GM23248 (cell line): ENCODE results near the gene SLX4IP. TPM values are rescaled to one million over a fixed set of nuclear protein-coding genes. Genes with fewer than 3 reads are reported as not detected.
"Not testable (repeated sequence)": the region's sequence is repeated elsewhere in the genome, so short reads cannot be mapped to it uniquely, and the experiment has no call there.

Experiments
- DNase-seq: peaks from one replicate; pipeline ENCODE4 v3.0.0-alpha.2; 2015
- H2AFZ ChIP-seq: fragments of 200-600 bp; sonication (generic); 2 replicates; pipeline ENCODE4 v1.6.1; 2016; ENCODE audit warnings: antibody characterized with exemption
- H3F3A ChIP-seq: fragments of 200-600 bp; sonication (generic); 2 replicates; pipeline ENCODE4 v1.6.1; 2016; ENCODE audit warnings: mild to moderate bottlenecking, antibody characterized with exemption, mixed run types; ENCODE audit not compliant: insufficient read depth
- H3K27ac ChIP-seq: fragments of 200-600 bp; sonication (generic); 2 replicates; pipeline ENCODE4 v1.5.1; 2016; ENCODE audit warnings: mild to moderate bottlenecking
- H3K27me3 ChIP-seq: fragments of 200-600 bp; sonication (generic); replicated peaks from 2 replicates; pipeline ENCODE4 v1.6.1; 2016; ENCODE audit warnings: mild to moderate bottlenecking; ENCODE audit not compliant: insufficient read depth
- H3K36me3 ChIP-seq: fragments of 200-600 bp; sonication (generic); 2 replicates; pipeline ENCODE4 v1.6.1; 2016; ENCODE audit warnings: low read depth, mild to moderate bottlenecking
- H3K4me1 ChIP-seq: fragments of 200-600 bp; sonication (generic); 2 replicates; pipeline ENCODE4 v1.6.1; 2016; ENCODE audit warnings: mild to moderate bottlenecking; ENCODE audit not compliant: insufficient read depth
- H3K4me2 ChIP-seq: fragments of 200-600 bp; sonication (generic); one replicate; pipeline ENCODE4 v1.6.1; 2016; ENCODE audit warnings: mild to moderate bottlenecking; ENCODE audit not compliant: unreplicated experiment
- H3K4me3 ChIP-seq: fragments of 200-600 bp; sonication (generic); 2 replicates; pipeline ENCODE4 v1.5.1; 2016; ENCODE audit warnings: mild to moderate bottlenecking
- H3K79me2 ChIP-seq: fragments of 200-600 bp; sonication (generic); 2 replicates; pipeline ENCODE4 v1.6.1; 2016; ENCODE audit warnings: mild to moderate bottlenecking; ENCODE audit not compliant: insufficient read depth
- H3K9ac ChIP-seq: fragments of 200-600 bp; sonication (generic); 2 replicates; pipeline ENCODE4 v1.6.1; 2016; ENCODE audit warnings: mild to moderate bottlenecking
- H3K9me2 ChIP-seq: fragments of 200-600 bp; sonication (generic); 2 replicates; pipeline ENCODE4 v1.6.1; 2016; ENCODE audit warnings: mixed run types, mild to moderate bottlenecking, moderate library complexity; ENCODE audit not compliant: insufficient read depth
- H3K9me3 ChIP-seq: fragments of 200-600 bp; sonication (generic); one replicate; pipeline ENCODE4 v1.6.1; 2017; ENCODE audit warnings: low read depth
- H4K20me1 ChIP-seq: fragments of 200-600 bp; sonication (generic); 2 replicates; pipeline ENCODE4 v1.6.0; 2016; ENCODE audit not compliant: insufficient read depth
- EZH2 ChIP-seq: fragments of 200-600 bp; sonication (generic); IDR thresholded peaks from 2 replicates; pipeline ENCODE4 v1.6.1; 2018; ENCODE audit warnings: antibody characterized with exemption, mild to moderate bottlenecking; ENCODE audit not compliant: insufficient read depth, poor library complexity, severe bottlenecking
- EZH2phosphoT487 ChIP-seq: fragments of 200-600 bp; sonication (generic); IDR thresholded peaks from 2 replicates; pipeline ENCODE4 v1.6.1; 2018; ENCODE audit warnings: antibody characterized with exemption, moderate library complexity, mild to moderate bottlenecking, low read depth; ENCODE audit not compliant: insufficient read depth
- WGBS, 2 experiments: methylation state at CpG; one replicate each; pipeline ENCODE4 v1.1.6; 2015 to 2017; ENCODE audit warnings: low lambda C conversion rate in 2 of 2, low coverage in 1 of 2; ENCODE audit errors: missing lambda C conversion rate in 2 of 2; 5-methylcytosine and 5-hydroxymethylcytosine counted together
- in situ Hi-C: fragments of 300-500 bp; cut with MboI; formaldehyde crosslinking; loops from 2 replicates; pipeline ENCODE4 v1.15.0; 2020
- polyA plus RNA-seq: library from polyadenylated mRNA; unstranded; fragments of >200 nt; fragmentation: Nextera tagmentation; extraction: Ambion mirVana; gene quantifications from 2 replicates; pipeline ENCODE4 v1.2.1, GENCODE V29; 2016
- total RNA-seq: library from RNA; depleted of rRNA; stranded (reverse); fragments of >200 nt; shearing (Covaris generic); gene quantifications from 2 replicates; pipeline ENCODE4 v1.2.3, GENCODE V29; 2014

Gene SLX4IP
- total and polyA plus RNA-seq, 2 experiments from 2014 or later = 3.7 to 3.9 TPM

- Histone ChIP-seq H3K4me2 (no peak overlapping the region), H3K4me3 (no peak overlapping the region), H3K9ac (no peak overlapping the region), H3K79me2 (no peaks in the 10 kb centered on the region), H3K27ac (no peak overlapping the region), H3K4me1 (peaks cover 14% of the 10 kb centered on the region), H4K20me1 (no peaks in the 10 kb centered on the region), H3K27me3 (no peaks in the 10 kb centered on the region), H3F3A (no peaks in the 10 kb centered on the region), H3K36me3 (no peaks in the 10 kb centered on the region), H3K9me2 (no peaks in the 10 kb centered on the region), H3K9me3 (no peaks in the 10 kb centered on the region), H2AFZ (no peak overlapping the region)
- TF ChIP-seq EZH2 (no peak), EZH2phosphoT487 (no peak)
- 95 to 97% methylated on average over 3 of the region's 3 CpGs for WGBS, 2 experiments
- DNase-seq = no peak
- in situ Hi-C loops = no loop called here
These were observed 181.1 kb downstream of the SLX4IP start for GRCh38 chr20:10616212-10616611.

- H3K27ac ChIP-seq, H3K9me2 ChIP-seq, H4K20me1 ChIP-seq, in situ Hi-C loops, H3K9ac ChIP-seq, H3K79me2 ChIP-seq, H3K4me2 ChIP-seq, H3K27me3 ChIP-seq, DNase-seq, H3K9me3 ChIP-seq, H3K36me3 ChIP-seq, H2AFZ ChIP-seq, H3F3A ChIP-seq, H3K4me3 ChIP-seq: not testable (repeated sequence)
- peaks cover 22% of the 10 kb centered on the region for H3K4me1 ChIP-seq
- 96 to 98% methylated on average over 4 of the region's 4 CpGs for WGBS, 2 experiments
These were observed 182.5 kb downstream of the SLX4IP start for GRCh38 chr20:10617549-10618133.

GRCh38 chr20:10618611-10619245 lies 183.6 kb downstream of the SLX4IP start:
- H3K9ac ChIP-seq = peak overlapping the region; percentile 73
- no peak overlapping the region for H2AFZ ChIP-seq
- H3K36me3 ChIP-seq = no peaks in the 10 kb centered on the region
- no peak for TF ChIP-seq EZH2
- no peak for TF ChIP-seq EZH2phosphoT487
- H3K9me2 ChIP-seq = no peaks in the 10 kb centered on the region
- peaks cover 15% of the 10 kb centered on the region for H3F3A ChIP-seq
- H3K27ac ChIP-seq = peak overlapping the region; percentile 83
- H3K9me3 ChIP-seq = no peaks in the 10 kb centered on the region
- 42 to 50% methylated on average over 5 to 6 of the region's 6 CpGs for WGBS, 2 experiments
- no peaks in the 10 kb centered on the region for H4K20me1 ChIP-seq
- peaks cover 29% of the 10 kb centered on the region for H3K4me1 ChIP-seq
- H3K27me3 ChIP-seq = no peaks in the 10 kb centered on the region
- H3K4me3 ChIP-seq = no peak overlapping the region; the same call in 1 of the 2 replicates
- H3K79me2 ChIP-seq = no peaks in the 10 kb centered on the region
- peak overlapping the region; percentile 46 for H3K4me2 ChIP-seq
- DNase-seq = peak; percentile 33
- in situ Hi-C loops = no loop called here

- peak; percentile 97 for DNase-seq
- 1 to 2% methylated on average over 3 of the region's 3 CpGs for WGBS, 2 experiments
- Histone ChIP-seq H3K4me3 (peak overlapping the region; percentile 17; the same call in 1 of the 2 replicates), H3K9me2 (no peaks in the 10 kb centered on the region), H3K36me3 (no peaks in the 10 kb centered on the region), H3K79me2 (no peaks in the 10 kb centered on the region), H3K27me3 (no peaks in the 10 kb centered on the region), H3K4me1 (peaks cover 29% of the 10 kb centered on the region), H3F3A (peaks cover 15% of the 10 kb centered on the region), H2AFZ (peak overlapping the region; percentile 36), H4K20me1 (no peaks in the 10 kb centered on the region), H3K4me2 (peak overlapping the region; percentile 60), H3K9ac (peak overlapping the region; percentile 73), H3K9me3 (no peaks in the 10 kb centered on the region), H3K27ac (peak overlapping the region; percentile 83)
- TF ChIP-seq EZH2phosphoT487 (no peak), EZH2 (no peak)
- in situ Hi-C loops = no loop called here
These were observed 184.3 kb downstream of the SLX4IP start for GRCh38 chr20:10619427-10619826.

GRCh38 chr20:10621149-10621548 lies 186.0 kb downstream of the SLX4IP start:
- no peaks in the 10 kb centered on the region for H3K27me3 ChIP-seq
- in situ Hi-C loops = no loop called here
- no peak overlapping the region for H3K9ac ChIP-seq
- H2AFZ ChIP-seq = no peak overlapping the region
- no peaks in the 10 kb centered on the region for H3K9me2 ChIP-seq
- 97 to 99% methylated on average over 3 of the region's 3 CpGs for WGBS, 2 experiments
- H3K4me1 ChIP-seq = peaks cover 29% of the 10 kb centered on the region
- H3K79me2 ChIP-seq = no peaks in the 10 kb centered on the region
- no peak overlapping the region for H3K4me2 ChIP-seq
- peaks cover 15% of the 10 kb centered on the region for H3F3A ChIP-seq
- H3K9me3 ChIP-seq = no peaks in the 10 kb centered on the region
- TF ChIP-seq EZH2 = no peak
- TF ChIP-seq EZH2phosphoT487 = no peak
- no peak for DNase-seq
- no peak overlapping the region for H3K27ac ChIP-seq
- H4K20me1 ChIP-seq = no peaks in the 10 kb centered on the region
- no peaks in the 10 kb centered on the region for H3K36me3 ChIP-seq
- no peak overlapping the region for H3K4me3 ChIP-seq
